Astrocyte (in vitro differentiated cells and primary cell): ENCODE data around the gene NCAPG2.

Experiments used
- EZH2 ChIP-seq: IDR thresholded peaks from 2 replicates; pipeline ENCODE4 v1.6.1; 2012; ENCODE audit warnings: mild to moderate bottlenecking, low read length, inconsistent platforms; ENCODE audit not compliant: insufficient read depth
- TF ChIP-seq, protein P1 (sequence below): IDR thresholded peaks from 2 replicates; pipeline ENCODE4 v1.5.1; 2011; ENCODE audit warnings: low read depth, mild to moderate bottlenecking, inconsistent platforms, low read length, moderate library complexity; ENCODE audit not compliant: insufficient read depth

DNA sequence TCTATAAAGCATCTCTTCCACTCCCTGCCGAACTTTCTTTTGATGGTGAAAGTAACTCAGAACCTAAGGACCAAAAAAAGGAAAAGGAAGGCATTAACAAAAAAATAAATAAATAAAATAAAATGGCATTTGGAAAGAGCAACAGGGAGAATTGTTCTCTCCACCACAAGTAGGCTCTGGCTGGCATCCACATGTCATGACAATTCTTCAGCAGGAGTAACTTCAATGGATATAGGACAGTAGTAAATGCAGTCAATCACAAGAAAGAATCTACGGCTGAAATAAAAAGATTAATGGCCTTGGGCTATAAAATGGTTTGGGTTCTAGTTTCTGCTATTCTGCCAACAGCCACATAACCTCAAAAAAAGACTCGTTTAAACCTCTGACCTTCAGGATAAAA, 23.9 kb downstream of the NCAPG2 start:
- TF ChIP-seq, protein P1, sequence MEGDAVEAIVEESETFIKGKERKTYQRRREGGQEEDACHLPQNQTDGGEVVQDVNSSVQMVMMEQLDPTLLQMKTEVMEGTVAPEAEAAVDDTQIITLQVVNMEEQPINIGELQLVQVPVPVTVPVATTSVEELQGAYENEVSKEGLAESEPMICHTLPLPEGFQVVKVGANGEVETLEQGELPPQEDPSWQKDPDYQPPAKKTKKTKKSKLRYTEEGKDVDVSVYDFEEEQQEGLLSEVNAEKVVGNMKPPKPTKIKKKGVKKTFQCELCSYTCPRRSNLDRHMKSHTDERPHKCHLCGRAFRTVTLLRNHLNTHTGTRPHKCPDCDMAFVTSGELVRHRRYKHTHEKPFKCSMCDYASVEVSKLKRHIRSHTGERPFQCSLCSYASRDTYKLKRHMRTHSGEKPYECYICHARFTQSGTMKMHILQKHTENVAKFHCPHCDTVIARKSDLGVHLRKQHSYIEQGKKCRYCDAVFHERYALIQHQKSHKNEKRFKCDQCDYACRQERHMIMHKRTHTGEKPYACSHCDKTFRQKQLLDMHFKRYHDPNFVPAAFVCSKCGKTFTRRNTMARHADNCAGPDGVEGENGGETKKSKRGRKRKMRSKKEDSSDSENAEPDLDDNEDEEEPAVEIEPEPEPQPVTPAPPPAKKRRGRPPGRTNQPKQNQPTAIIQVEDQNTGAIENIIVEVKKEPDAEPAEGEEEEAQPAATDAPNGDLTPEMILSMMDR, result no peak
- no peak for TF ChIP-seq EZH2
